ENCODE measurements around the gene ANKRD53.

DNA sequence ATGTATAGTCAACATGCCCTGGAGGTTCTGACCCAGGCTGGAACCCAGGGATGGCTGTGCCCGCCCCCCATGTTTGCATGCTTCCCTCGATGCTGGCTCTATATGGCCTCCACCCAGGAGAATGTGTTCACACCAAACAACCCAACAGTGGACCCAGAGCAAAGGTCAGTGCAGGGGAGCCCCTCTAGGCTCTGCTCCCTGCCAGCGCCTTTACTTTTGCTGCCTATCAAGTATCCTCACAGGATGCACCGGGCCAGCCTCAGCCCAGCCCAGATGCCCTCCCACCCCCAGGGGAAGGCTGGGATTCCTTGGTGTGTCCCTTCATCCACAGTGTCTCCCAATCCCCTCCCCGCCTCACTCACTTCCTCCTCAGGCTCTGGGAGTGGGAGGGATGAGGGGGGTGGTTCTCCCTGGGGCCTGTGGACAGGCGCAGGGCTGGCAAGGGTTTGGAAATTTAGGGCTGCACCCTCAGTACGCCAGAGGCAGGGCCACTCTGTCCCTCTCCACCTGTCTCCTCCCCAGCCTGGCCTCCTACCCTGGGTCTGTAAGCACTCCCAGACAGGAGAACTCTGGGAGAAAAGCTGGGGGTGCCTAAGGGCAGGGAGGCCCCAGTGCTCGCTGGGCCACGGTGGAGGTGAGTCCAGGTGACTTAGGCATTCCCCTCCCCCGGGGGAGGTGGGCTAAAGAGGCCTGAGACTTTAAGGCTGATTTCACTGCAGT, 40.4 kb upstream of the ANKRD53 start:
- TF ChIP-seq POLR2A (IDR thresholded peaks at IDR 0.05; ENCODE audit: low read depth, low read length) (no peak), TAF1 (IDR thresholded peaks at IDR 0.05; ENCODE audit: low read depth, low read length) (no peak), POLR2AphosphoS5 (IDR thresholded peaks at IDR 0.05; ENCODE audit: low read depth, low read length) (no peak)

Measured in GM12891 (cell line).